Uterus (tissue), 4 donors: ENCODE measurements around the gene MAP3K5. TPM values are rescaled to one million over a fixed set of nuclear protein-coding genes. Genes with fewer than 3 reads are reported as not detected.

Experiments
- DNase-seq, 2 donors: peaks; one replicate each; pipeline ENCODE4 v3.0.0-alpha.2; 2019 to 2020
- H3K27ac ChIP-seq, 2 donors: fragments of 200-600 bp; sonication (generic); 1 replicate in 1 of 2; 2 replicates in 1 of 2; pipeline ENCODE4 v1.5.1; 2016 to 2018
- H3K27me3 ChIP-seq, 2 donors: fragments of 200-600 bp; sonication (generic); one replicate each; pipeline ENCODE4 v1.5.1; 2018 to 2019; ENCODE audit warnings: control low read depth in 1 of 2
- H3K36me3 ChIP-seq, 2 donors: fragments of 200-600 bp; sonication (generic); one replicate each; pipeline ENCODE4 v1.5.1; 2019; ENCODE audit warnings: control low read depth in 1 of 2
- H3K4me1 ChIP-seq, 2 donors: fragments of 200-600 bp; sonication (generic); one replicate each; pipeline ENCODE4 v1.5.1; 2018 to 2019; ENCODE audit warnings: control low read depth in 1 of 2
- H3K4me3 ChIP-seq, 2 donors: fragments of 200-600 bp; sonication (generic); 1 replicate in 1 of 2; 2 replicates in 1 of 2; pipeline ENCODE4 v1.5.1; 2018 to 2019; ENCODE audit warnings: mild to moderate bottlenecking in 1 of 2
- H3K9me3 ChIP-seq, 2 donors: fragments of 200-600 bp; sonication (generic); one replicate each; pipeline ENCODE4 v1.5.1; 2019; ENCODE audit warnings: control low read depth in 1 of 2
- POLR2A ChIP-seq, 2 donors: fragments of 450-650 bp; IDR thresholded peaks; one replicate each; pipeline ENCODE4 v1.6.1; 2016; ENCODE audit warnings: antibody characterized with exemption in 2 of 2, mild to moderate bottlenecking in 1 of 2, moderate library complexity in 1 of 2
- intact Hi-C: fragments of 100-400 bp; cut with DNase I; formaldehyde crosslinking; loops from one replicate; pipeline ENCODE4 v1.15.1; 2023; ENCODE audit warnings: low total_unique reads
- total RNA-seq, 4 donors: library from RNA; depleted of rRNA in 3 of 4; stranded (reverse); fragments of >200 nt in 3 of 4; gene quantifications; one replicate each; pipeline versions ENCODE4 v1.1.0 to v1.2.4, GENCODE V29; 2014 to 2023
- TF ChIP-seq, protein P1 (sequence below), 4 experiments: fragments of 200-600 bp in 2 of 4; fragments of 450-650 bp in 2 of 4; sonication (generic) in 2 of 4; IDR thresholded peaks; one replicate each; pipeline ENCODE4 v1.5.1; 2016 to 2019; ENCODE audit warnings: antibody characterized with exemption in 4 of 4, mild to moderate bottlenecking in 2 of 4, moderate library complexity in 1 of 4
- donor health status: DM: yes; HTN: yes; CAD: no.

MAP3K5 gene
- total RNA-seq, 4 donors from 2014 or later: 9.5 to 67.1 (median 15.4) TPM

DNA sequence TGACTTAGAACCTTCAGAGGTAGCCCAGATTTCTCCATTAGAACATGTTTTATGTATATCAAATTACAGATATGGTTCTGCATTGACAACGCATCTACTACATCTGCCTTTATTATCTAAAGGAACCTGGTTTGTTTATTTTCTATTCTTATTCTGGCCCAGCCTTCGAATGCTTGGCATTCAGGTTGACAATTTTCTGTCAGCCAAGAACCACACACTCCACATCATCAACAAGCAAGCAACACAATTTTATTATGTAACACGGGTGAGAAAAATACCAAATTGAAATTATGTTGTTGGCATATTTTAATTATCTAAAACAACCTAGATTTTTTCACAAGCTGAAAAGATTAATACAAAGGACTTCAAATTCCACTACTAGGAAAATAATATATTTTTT is 14.6 kb downstream of the MAP3K5 start:
- H3K27ac ChIP-seq: no peak overlapping the region
- intact Hi-C loops: no loop called here
- H3K4me3 ChIP-seq: no peak overlapping the region
- no peaks in the 10 kb centered on the region for H3K9me3 ChIP-seq
- H3K4me1 ChIP-seq: no peaks in the 10 kb centered on the region
- no peaks in the 10 kb centered on the region for H3K27me3 ChIP-seq
- no peaks in the 10 kb centered on the region for H3K36me3 ChIP-seq
- no peak for DNase-seq
- no peak for TF ChIP-seq POLR2A (IDR thresholded peaks at IDR 0.05)
- TF ChIP-seq, protein P1, sequence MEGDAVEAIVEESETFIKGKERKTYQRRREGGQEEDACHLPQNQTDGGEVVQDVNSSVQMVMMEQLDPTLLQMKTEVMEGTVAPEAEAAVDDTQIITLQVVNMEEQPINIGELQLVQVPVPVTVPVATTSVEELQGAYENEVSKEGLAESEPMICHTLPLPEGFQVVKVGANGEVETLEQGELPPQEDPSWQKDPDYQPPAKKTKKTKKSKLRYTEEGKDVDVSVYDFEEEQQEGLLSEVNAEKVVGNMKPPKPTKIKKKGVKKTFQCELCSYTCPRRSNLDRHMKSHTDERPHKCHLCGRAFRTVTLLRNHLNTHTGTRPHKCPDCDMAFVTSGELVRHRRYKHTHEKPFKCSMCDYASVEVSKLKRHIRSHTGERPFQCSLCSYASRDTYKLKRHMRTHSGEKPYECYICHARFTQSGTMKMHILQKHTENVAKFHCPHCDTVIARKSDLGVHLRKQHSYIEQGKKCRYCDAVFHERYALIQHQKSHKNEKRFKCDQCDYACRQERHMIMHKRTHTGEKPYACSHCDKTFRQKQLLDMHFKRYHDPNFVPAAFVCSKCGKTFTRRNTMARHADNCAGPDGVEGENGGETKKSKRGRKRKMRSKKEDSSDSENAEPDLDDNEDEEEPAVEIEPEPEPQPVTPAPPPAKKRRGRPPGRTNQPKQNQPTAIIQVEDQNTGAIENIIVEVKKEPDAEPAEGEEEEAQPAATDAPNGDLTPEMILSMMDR (IDR thresholded peaks at IDR 0.05): no peak

DNA sequence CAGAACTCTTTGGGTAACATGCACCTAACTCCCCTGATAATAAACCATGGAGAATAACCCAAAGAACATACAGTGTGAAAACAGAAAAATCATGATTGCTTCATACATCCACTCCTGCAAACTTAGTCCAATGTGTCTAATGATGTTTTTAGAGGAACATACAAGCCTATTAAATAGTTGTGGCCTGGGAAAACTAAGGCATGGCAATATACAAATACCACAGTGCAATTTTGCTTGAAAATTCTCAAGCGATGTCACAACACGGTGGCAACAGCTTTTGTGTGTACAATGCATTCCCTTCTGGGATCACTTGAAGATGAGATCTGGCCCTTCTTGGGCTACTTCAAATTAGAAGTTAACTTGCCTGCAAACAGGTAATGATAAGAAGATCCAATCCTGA is 16.7 kb downstream of the MAP3K5 start:
- intact Hi-C loops: no loop called here
- Histone ChIP-seq H3K36me3 (no peaks in the 10 kb centered on the region), H3K4me1 (no peaks in the 10 kb centered on the region), H3K4me3 (no peak overlapping the region), H3K9me3 (no peaks in the 10 kb centered on the region), H3K27me3 (no peaks in the 10 kb centered on the region), H3K27ac (no peak overlapping the region)
- TF ChIP-seq, protein P1 (IDR thresholded peaks at IDR 0.05): no peak
- no peak for TF ChIP-seq POLR2A (IDR thresholded peaks at IDR 0.05)
- no peak for DNase-seq

DNA sequence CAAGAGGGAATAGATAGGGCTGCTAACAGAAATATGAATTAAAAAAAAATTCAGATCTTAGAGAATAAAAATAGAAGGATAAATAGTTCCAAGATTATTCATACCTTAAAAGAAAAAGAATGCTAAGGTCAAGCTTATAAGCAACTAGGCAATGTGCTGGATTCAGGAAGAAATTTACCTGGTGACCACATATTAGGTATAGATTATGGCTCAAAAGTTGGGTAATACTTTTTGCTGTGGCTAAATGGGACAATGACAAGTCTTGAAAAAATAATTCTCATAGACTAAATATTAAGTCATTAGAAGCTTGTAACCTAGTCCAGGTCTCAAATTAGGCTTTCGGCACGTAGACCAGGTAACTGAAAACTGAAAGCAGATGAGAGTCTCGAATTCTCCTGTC is 17.2 kb downstream of the MAP3K5 start:
- H3K36me3 ChIP-seq: no peaks in the 10 kb centered on the region
- no peaks in the 10 kb centered on the region for H3K27me3 ChIP-seq
- H3K4me1 ChIP-seq: no peaks in the 10 kb centered on the region
- H3K27ac ChIP-seq: peak overlapping the region in 1 of 2 donors; percentile 4
- no peak for TF ChIP-seq POLR2A (IDR thresholded peaks at IDR 0.05)
- TF ChIP-seq, protein P1 (IDR thresholded peaks at IDR 0.05): no peak
- intact Hi-C loops: no loop called here
- no peak for DNase-seq
- H3K4me3 ChIP-seq: no peak overlapping the region
- no peaks in the 10 kb centered on the region for H3K9me3 ChIP-seq

DNA sequence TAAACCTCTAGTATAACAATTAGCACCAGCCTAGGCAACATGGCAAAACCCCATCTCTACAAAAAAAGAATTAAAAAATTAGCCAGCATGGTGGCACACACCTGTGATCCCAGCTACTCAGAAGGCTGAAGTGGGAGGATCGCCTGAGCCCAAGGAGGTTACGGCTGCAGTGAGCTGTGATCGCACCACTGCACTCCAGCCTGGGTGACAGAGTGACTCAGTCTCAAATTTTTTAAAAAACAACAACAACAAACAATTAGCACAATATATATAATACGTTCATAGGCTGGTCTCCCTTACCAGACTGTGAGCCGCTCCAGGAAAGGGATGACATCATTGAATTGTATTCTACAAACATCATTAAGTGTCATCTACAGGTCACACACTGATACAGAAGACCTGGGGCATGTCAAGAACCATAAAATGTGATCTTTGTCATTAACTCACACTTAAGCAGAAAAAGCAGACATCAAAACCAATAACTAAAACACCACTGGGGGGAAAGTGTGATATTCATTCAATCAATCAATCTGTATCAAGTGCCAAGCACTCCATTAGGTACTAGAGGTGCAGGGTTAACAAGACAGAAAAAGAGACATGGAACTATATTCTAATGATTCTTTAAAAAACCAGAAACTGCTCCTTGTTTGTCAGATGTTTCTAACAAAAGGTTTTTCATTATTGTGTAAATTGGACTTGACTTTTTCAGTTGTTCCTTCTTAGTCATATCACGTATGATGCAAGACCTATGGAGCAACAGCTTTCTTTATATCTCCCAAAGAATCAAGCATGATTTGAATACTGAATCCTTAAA is 17.8 kb downstream of the MAP3K5 start:
- Histone ChIP-seq H3K27me3 (no peaks in the 10 kb centered on the region), H3K9me3 (no peaks in the 10 kb centered on the region), H3K27ac (peak overlapping the region; percentile 4 to 56), H3K4me3 (no peak overlapping the region), H3K4me1 (no peaks in the 10 kb centered on the region), H3K36me3 (no peaks in the 10 kb centered on the region)
- no peak for DNase-seq
- TF ChIP-seq POLR2A (IDR thresholded peaks at IDR 0.05): no peak
- TF ChIP-seq, protein P1 (IDR thresholded peaks at IDR 0.05): no peak
- intact Hi-C loops: no loop called here

DNA sequence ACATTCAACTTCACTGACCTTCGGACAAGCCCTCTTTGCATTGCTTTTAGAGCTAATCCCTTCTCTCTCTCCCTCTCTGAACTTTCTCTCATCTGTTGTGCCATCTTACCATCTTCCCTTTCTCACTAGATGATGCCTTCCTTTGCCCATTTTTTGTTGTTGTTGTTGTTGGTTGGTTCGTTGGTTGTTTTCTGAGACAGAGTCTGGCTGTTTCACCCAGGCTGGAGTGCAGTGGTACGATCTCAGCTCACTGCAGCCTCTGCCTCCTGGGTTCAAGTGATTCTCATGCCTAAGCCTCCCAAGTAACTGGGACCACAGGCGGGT is 18.8 kb downstream of the MAP3K5 start:
- intact Hi-C loops: no loop called here
- H3K27me3 ChIP-seq: no peaks in the 10 kb centered on the region
- no peak for DNase-seq
- no peaks in the 10 kb centered on the region for H3K9me3 ChIP-seq
- H3K4me1 ChIP-seq: no peaks in the 10 kb centered on the region
- H3K4me3 ChIP-seq: no peak overlapping the region
- H3K36me3 ChIP-seq: no peaks in the 10 kb centered on the region
- H3K27ac ChIP-seq: peak overlapping the region in 1 of 2 donors; percentile 56
- TF ChIP-seq POLR2A (IDR thresholded peaks at IDR 0.05): no peak
- TF ChIP-seq, protein P1 (IDR thresholded peaks at IDR 0.05): no peak
